SU-DHL-6 (cell line): ENCODE measurements around the gene TEK.

Source experiments
- CTCF ChIP-seq: fragments of 200-600 bp; sonication (generic); IDR thresholded peaks from one replicate; pipeline ENCODE4 v1.5.1; 2017; ENCODE audit warnings: antibody characterized with exemption, mild to moderate bottlenecking, low read length, moderate library complexity; ENCODE audit not compliant: insufficient read depth, poor library complexity, severe bottlenecking
- EZH2phosphoT487 ChIP-seq: fragments of 200-600 bp; sonication (generic), shearing (Covaris generic); conservative IDR thresholded peaks from 2 replicates; pipeline ENCODE4 v1.6.1; 2018; ENCODE audit warnings: mild to moderate bottlenecking, antibody characterized with exemption, low read length, moderate library complexity, mixed read lengths

- no peak for TF ChIP-seq CTCF
- TF ChIP-seq EZH2phosphoT487, result no peak
These were observed 56.0 kb downstream of the TEK start for GRCh38 chr9:27165068-27165467.
